ENCODE results near the gene ASS1.

ASS1 gene

GRCh38 chr9:130498918-130499698, 54.3 kb downstream of the ASS1 start:
- Histone ChIP-seq H3K9ac (ENCODE audit: low read depth, low read length) (no peak overlapping the region), H3K4me3 (ENCODE audit: low read depth, low read length) (no peak overlapping the region), H3K27me3 (ENCODE audit: control insufficient read depth, insufficient read depth, low read length) (no peaks in the 10 kb centered on the region), H3K36me3 (ENCODE audit: control insufficient read depth, insufficient read depth, low read length) (peaks cover 18% of the 10 kb centered on the region), H3K9me3 (ENCODE audit: control insufficient read depth, insufficient read depth, low read length) (no peaks in the 10 kb centered on the region), H3K4me1 (ENCODE audit: control insufficient read depth, insufficient read depth, low read length) (no peaks in the 10 kb centered on the region)

GRCh38 chr9:130499804-130500263, 55.1 kb downstream of the ASS1 start:
- H3K4me3 ChIP-seq (ENCODE audit: low read depth, low read length): no peak overlapping the region
- peaks cover 18% of the 10 kb centered on the region for H3K36me3 ChIP-seq (ENCODE audit: control insufficient read depth, insufficient read depth, low read length)

GRCh38 chr9:130500340-130501180, 55.8 kb downstream of the ASS1 start:
- Histone ChIP-seq H3K36me3 (ENCODE audit: control insufficient read depth, insufficient read depth, low read length) (peaks cover 17% of the 10 kb centered on the region), H3K27me3 (ENCODE audit: control insufficient read depth, insufficient read depth, low read length) (no peaks in the 10 kb centered on the region), H3K4me1 (ENCODE audit: control insufficient read depth, insufficient read depth, low read length) (no peaks in the 10 kb centered on the region), H3K4me3 (ENCODE audit: low read depth, low read length) (no peak overlapping the region), H3K9me3 (ENCODE audit: control insufficient read depth, insufficient read depth, low read length) (no peaks in the 10 kb centered on the region), H3K9ac (ENCODE audit: low read depth, low read length) (no peak overlapping the region)

More at GRCh38 chr9:130499804-130500263, 55.1 kb downstream of the ASS1 start:
- Histone ChIP-seq H3K9ac (ENCODE audit: low read depth, low read length) (no peak overlapping the region), H3K9me3 (ENCODE audit: control insufficient read depth, insufficient read depth, low read length) (no peaks in the 10 kb centered on the region), H3K4me1 (ENCODE audit: control insufficient read depth, insufficient read depth, low read length) (no peaks in the 10 kb centered on the region), H3K27me3 (ENCODE audit: control insufficient read depth, insufficient read depth, low read length) (no peaks in the 10 kb centered on the region)

GRCh38 chr9:130501639-130502038, 56.9 kb downstream of the ASS1 start:
- H3K36me3 ChIP-seq (ENCODE audit: control insufficient read depth, insufficient read depth, low read length): peaks cover 15% of the 10 kb centered on the region
- no peak overlapping the region for H3K9ac ChIP-seq (ENCODE audit: low read depth, low read length)
- H3K27me3 ChIP-seq (ENCODE audit: control insufficient read depth, insufficient read depth, low read length): no peaks in the 10 kb centered on the region
- H3K4me3 ChIP-seq (ENCODE audit: low read depth, low read length): no peak overlapping the region
- no peaks in the 10 kb centered on the region for H3K4me1 ChIP-seq (ENCODE audit: control insufficient read depth, insufficient read depth, low read length)
- no peaks in the 10 kb centered on the region for H3K9me3 ChIP-seq (ENCODE audit: control insufficient read depth, insufficient read depth, low read length)

GRCh38 chr9:130508218-130508617, 63.5 kb downstream of the ASS1 start:
- no peak overlapping the region for H3K4me3 ChIP-seq (ENCODE audit: low read depth, low read length)
- H3K9me3 ChIP-seq (ENCODE audit: control insufficient read depth, insufficient read depth, low read length): no peaks in the 10 kb centered on the region
- H3K9ac ChIP-seq (ENCODE audit: low read depth, low read length): no peak overlapping the region
- H3K27me3 ChIP-seq (ENCODE audit: control insufficient read depth, insufficient read depth, low read length): no peaks in the 10 kb centered on the region
- H3K4me1 ChIP-seq (ENCODE audit: control insufficient read depth, insufficient read depth, low read length): no peaks in the 10 kb centered on the region
- H3K36me3 ChIP-seq (ENCODE audit: control insufficient read depth, insufficient read depth, low read length): no peaks in the 10 kb centered on the region

GRCh38 chr9:130512199-130512598, 67.4 kb downstream of the ASS1 start:
- H3K9ac ChIP-seq (ENCODE audit: low read depth, low read length): no peak overlapping the region
- no peaks in the 10 kb centered on the region for H3K9me3 ChIP-seq (ENCODE audit: control insufficient read depth, insufficient read depth, low read length)
- no peaks in the 10 kb centered on the region for H3K27me3 ChIP-seq (ENCODE audit: control insufficient read depth, insufficient read depth, low read length)
- H3K4me3 ChIP-seq (ENCODE audit: low read depth, low read length): no peak overlapping the region
- no peaks in the 10 kb centered on the region for H3K4me1 ChIP-seq (ENCODE audit: control insufficient read depth, insufficient read depth, low read length)
- no peaks in the 10 kb centered on the region for H3K36me3 ChIP-seq (ENCODE audit: control insufficient read depth, insufficient read depth, low read length)

- Histone ChIP-seq H3K4me3 (ENCODE audit: low read depth, low read length) (no peak overlapping the region), H3K4me1 (ENCODE audit: control insufficient read depth, insufficient read depth, low read length) (no peaks in the 10 kb centered on the region), H3K27me3 (ENCODE audit: control insufficient read depth, insufficient read depth, low read length) (no peaks in the 10 kb centered on the region), H3K36me3 (ENCODE audit: control insufficient read depth, insufficient read depth, low read length) (no peaks in the 10 kb centered on the region), H3K9ac (ENCODE audit: low read depth, low read length) (no peak overlapping the region), H3K9me3 (ENCODE audit: control insufficient read depth, insufficient read depth, low read length) (no peaks in the 10 kb centered on the region)
These were observed 68.3 kb downstream of the ASS1 start for GRCh38 chr9:130513078-130513477.

GRCh38 chr9:130518233-130518632, 73.5 kb downstream of the ASS1 start:
- H3K9ac ChIP-seq (ENCODE audit: low read depth, low read length): no peak overlapping the region
- H3K9me3 ChIP-seq (ENCODE audit: control insufficient read depth, insufficient read depth, low read length): no peaks in the 10 kb centered on the region
- no peaks in the 10 kb centered on the region for H3K36me3 ChIP-seq (ENCODE audit: control insufficient read depth, insufficient read depth, low read length)
- H3K4me3 ChIP-seq (ENCODE audit: low read depth, low read length): no peak overlapping the region
- H3K27me3 ChIP-seq (ENCODE audit: control insufficient read depth, insufficient read depth, low read length): no peaks in the 10 kb centered on the region
- H3K4me1 ChIP-seq (ENCODE audit: control insufficient read depth, insufficient read depth, low read length): peaks cover 4% of the 10 kb centered on the region

- H3K36me3 ChIP-seq (ENCODE audit: control insufficient read depth, insufficient read depth, low read length): no peaks in the 10 kb centered on the region
- H3K4me3 ChIP-seq (ENCODE audit: low read depth, low read length): no peak overlapping the region
- no peak overlapping the region for H3K9ac ChIP-seq (ENCODE audit: low read depth, low read length)
- H3K9me3 ChIP-seq (ENCODE audit: control insufficient read depth, insufficient read depth, low read length): no peaks in the 10 kb centered on the region
- H3K27me3 ChIP-seq (ENCODE audit: control insufficient read depth, insufficient read depth, low read length): no peaks in the 10 kb centered on the region
- H3K4me1 ChIP-seq (ENCODE audit: control insufficient read depth, insufficient read depth, low read length): peaks cover 5% of the 10 kb centered on the region
These were observed 74.4 kb downstream of the ASS1 start for GRCh38 chr9:130518943-130519799.

- Histone ChIP-seq H3K36me3 (ENCODE audit: control insufficient read depth, insufficient read depth, low read length) (no peaks in the 10 kb centered on the region), H3K9me3 (ENCODE audit: control insufficient read depth, insufficient read depth, low read length) (no peaks in the 10 kb centered on the region), H3K4me3 (ENCODE audit: low read depth, low read length) (no peak overlapping the region), H3K4me1 (ENCODE audit: control insufficient read depth, insufficient read depth, low read length) (peaks cover 7% of the 10 kb centered on the region), H3K9ac (ENCODE audit: low read depth, low read length) (no peak overlapping the region), H3K27me3 (ENCODE audit: control insufficient read depth, insufficient read depth, low read length) (no peaks in the 10 kb centered on the region)
These were observed 75.2 kb downstream of the ASS1 start for GRCh38 chr9:130519927-130520326.

- Histone ChIP-seq H3K27me3 (ENCODE audit: control insufficient read depth, insufficient read depth, low read length) (no peaks in the 10 kb centered on the region), H3K36me3 (ENCODE audit: control insufficient read depth, insufficient read depth, low read length) (no peaks in the 10 kb centered on the region), H3K4me3 (ENCODE audit: low read depth, low read length) (no peak overlapping the region), H3K9me3 (ENCODE audit: control insufficient read depth, insufficient read depth, low read length) (no peaks in the 10 kb centered on the region), H3K9ac (ENCODE audit: low read depth, low read length) (no peak overlapping the region), H3K4me1 (ENCODE audit: control insufficient read depth, insufficient read depth, low read length) (peaks cover 7% of the 10 kb centered on the region)
These were observed 77.0 kb downstream of the ASS1 start for GRCh38 chr9:130521715-130522114.
